H1 (cell line): Measurements from ENCODE around the gene MRTFB. TPM values are rescaled to one million over a fixed set of nuclear protein-coding genes. Genes with fewer than 3 reads are reported as not detected.

ENCODE experiments used
- CREB1 ChIP-seq: IDR thresholded peaks from 2 replicates; pipeline ENCODE4 v1.6.1; 2012; ENCODE audit warnings: inconsistent platforms
- EGR1 ChIP-seq: IDR thresholded peaks from 2 replicates; pipeline ENCODE4 v1.6.1; 2011; ENCODE audit warnings: low read depth, low read length, borderline replicate concordance
- KDM4A ChIP-seq: IDR thresholded peaks from one replicate; pipeline ENCODE4 v1.7.1; 2012; ENCODE audit warnings: low read depth, mild to moderate bottlenecking, moderate library complexity, low read length, inconsistent platforms; ENCODE audit not compliant: severe bottlenecking
- RBBP5 ChIP-seq: IDR thresholded peaks from 2 replicates; pipeline ENCODE4 v1.7.1; 2012; ENCODE audit warnings: low read depth, mild to moderate bottlenecking, inconsistent platforms, low read length, moderate library complexity, borderline replicate concordance
- polyA plus RNA-seq, 7 experiments: library from polyadenylated mRNA; depleted of rRNA in 3 of 7; stranded (reverse) in 5 of 7; unstranded in 2 of 7; fragments of >200 nt in 5 of 7; fragments of 200-250 nt in 2 of 7; gene quantifications; 1 replicate in 5 of 7; 2 replicates in 1 of 7; 4 replicates in 1 of 7; pipeline versions ENCODE4 v1.2.1 to v1.2.3, GENCODE V29; 2011 to 2013; ENCODE audit warnings: missing spikeins in 2 of 7, mixed read lengths in 2 of 7
- total RNA-seq: library from RNA; stranded (reverse); fragmentation: NEBNext Ultra II Directional; extraction: Animal tissue kit (Norgen Biotek cat#: 25700); gene quantifications from 2 replicates; pipeline ENCODE4 v1.2.1, GENCODE V29; 2021

The MRTFB gene
- total and polyA plus RNA-seq, 2 of the 8 experiments (the other 6 are each of a cell fraction or from before 2014, with no cell fraction given), result 13.5 to 34.9 TPM

- no peak for TF ChIP-seq KDM4A
- TF ChIP-seq RBBP5, result no peak
- no peak for TF ChIP-seq CREB1
- TF ChIP-seq EGR1, result no peak
These were observed 131.0 kb downstream of the MRTFB start (continued) for GRCh38 chr16:14202095-14202494.
